ENCODE results near the gene PDGFB.
A peak's percentile ranks its signal among the peaks of the same experiment; 100 is the strongest.
"Not testable (repeated sequence)": the region's sequence is repeated elsewhere in the genome, so short reads cannot be mapped to it uniquely, and the experiment has no call there.

Gene PDGFB

DNA sequence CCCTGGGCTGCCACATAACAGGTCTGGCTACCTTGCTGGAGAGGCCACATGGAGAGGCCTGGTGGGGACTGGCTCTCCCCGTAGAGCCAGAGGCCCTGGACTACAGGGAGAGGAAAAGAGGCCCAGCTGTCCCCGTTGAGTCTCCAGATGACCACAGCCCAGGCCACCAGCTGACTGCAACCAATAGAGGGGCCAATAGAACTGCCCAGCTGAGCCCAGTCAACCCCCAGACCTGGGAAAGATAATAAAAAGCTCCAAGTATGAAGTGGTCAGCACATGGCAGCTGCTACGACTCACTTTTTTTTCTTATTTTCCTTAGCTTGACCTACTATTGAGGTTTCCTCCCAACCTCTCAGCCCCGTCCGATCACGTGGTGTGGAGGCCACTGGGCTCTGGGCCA is 18.4 kb downstream of the PDGFB start:
- DNase-seq (ENCODE audit: low spot score): no peak

DNA sequence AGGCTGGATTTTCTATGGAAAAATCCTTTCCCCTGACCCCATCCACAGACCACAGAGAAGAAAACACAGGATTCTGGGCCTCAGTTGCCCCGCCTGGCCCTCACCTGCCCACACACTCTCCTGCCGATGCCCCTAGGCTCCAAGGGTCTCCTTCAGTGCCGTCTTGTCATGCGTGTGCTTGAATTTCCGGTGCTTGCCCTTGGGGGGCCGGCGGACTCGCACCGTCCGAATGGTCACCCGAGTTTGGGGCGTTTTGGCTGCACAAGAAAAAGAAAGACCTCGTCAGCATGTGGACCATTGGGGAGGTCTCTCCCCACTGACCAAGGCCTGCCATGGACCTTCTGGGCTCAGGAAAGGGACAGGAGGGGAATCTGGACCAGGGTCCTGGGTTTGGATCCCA is 19.2 kb downstream of the PDGFB start:
- no peak for DNase-seq (ENCODE audit: low spot score)

DNA sequence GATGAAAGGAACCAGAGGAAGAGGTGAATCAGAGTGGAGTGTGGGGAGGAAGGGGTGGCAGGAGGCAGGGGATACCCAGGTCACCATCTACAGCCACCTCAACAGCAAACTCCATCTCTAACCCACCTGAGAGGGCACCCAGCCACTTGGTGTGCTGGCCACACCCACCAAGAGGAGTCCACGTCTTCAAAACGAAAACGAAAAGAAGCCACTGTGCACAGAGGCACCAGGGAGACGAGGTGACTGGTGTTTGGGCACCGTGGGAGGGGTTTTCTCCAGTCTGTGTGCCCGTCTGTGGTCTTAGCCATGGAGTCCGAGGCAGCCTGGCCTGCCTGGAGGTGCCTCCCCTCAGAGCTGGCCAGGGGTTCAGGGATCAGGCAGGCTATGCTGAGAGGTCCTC is 20.2 kb downstream of the PDGFB start:
- no peak for DNase-seq (ENCODE audit: low spot score)

DNA sequence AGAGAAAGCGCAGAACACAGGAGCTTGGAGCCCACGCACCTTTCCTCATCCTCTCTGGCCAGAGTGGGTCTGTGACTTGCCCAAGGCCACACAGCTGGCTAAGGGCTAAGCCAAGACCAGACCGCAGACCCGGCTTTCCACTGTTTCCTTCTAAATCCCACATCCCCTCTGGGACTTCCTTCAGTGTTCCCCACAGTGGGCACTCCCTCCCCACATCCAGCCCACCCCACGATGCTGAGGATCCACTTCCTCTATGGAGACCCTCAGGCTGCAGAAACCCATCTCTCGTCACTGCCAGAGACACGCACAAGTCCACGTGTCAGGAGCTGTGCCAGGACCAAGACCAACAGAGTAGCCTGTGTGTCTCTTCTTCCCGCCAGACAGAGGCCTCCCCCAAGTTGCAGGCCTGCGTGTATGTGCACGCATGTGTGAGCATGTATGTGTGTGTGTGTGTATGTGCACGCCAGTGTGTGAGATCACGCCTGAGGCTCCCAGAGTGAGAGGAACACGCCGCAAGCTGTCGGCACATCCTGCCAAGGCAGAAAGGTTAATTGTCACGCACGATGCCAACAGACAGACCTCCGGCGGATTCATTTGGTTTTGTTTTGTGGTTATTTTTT is 21.6 kb downstream of the PDGFB start:
- DNase-seq (ENCODE audit: low spot score): no peak

DNA sequence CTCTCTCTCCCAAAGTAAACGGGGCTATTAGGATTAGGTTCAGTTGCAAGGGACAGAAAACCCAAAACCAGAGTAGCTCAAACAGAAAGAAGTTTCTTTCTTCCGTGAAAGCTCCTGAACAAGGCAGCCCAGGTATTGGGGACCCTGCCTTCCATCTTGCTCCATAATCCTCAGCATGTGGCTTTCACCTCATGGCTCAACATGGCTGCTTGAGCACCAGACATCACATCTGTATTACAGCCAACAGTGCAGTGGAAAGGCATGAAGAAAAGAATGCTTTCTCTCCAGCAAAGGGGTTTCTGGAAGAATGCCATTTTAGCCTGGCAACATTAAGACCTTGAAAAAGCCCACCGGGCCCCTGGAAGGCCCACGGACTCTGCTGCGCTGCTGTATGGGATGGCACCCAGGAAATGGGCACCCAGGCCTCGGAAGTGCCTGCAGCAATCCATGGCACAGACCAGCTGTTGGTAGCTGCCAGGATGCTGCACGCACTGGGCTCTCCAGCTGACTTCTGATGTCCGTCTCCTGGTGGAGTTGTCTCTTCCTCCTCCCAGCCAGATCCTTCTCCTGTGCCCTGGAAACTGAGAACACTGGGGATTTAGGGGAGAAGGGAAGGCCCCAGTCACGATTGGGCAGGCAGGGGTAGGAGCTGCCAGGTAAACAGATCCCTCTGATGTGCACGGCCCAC is 22.6 kb downstream of the PDGFB start:
- DNase-seq (ENCODE audit: low spot score): peak; percentile 28

DNA sequence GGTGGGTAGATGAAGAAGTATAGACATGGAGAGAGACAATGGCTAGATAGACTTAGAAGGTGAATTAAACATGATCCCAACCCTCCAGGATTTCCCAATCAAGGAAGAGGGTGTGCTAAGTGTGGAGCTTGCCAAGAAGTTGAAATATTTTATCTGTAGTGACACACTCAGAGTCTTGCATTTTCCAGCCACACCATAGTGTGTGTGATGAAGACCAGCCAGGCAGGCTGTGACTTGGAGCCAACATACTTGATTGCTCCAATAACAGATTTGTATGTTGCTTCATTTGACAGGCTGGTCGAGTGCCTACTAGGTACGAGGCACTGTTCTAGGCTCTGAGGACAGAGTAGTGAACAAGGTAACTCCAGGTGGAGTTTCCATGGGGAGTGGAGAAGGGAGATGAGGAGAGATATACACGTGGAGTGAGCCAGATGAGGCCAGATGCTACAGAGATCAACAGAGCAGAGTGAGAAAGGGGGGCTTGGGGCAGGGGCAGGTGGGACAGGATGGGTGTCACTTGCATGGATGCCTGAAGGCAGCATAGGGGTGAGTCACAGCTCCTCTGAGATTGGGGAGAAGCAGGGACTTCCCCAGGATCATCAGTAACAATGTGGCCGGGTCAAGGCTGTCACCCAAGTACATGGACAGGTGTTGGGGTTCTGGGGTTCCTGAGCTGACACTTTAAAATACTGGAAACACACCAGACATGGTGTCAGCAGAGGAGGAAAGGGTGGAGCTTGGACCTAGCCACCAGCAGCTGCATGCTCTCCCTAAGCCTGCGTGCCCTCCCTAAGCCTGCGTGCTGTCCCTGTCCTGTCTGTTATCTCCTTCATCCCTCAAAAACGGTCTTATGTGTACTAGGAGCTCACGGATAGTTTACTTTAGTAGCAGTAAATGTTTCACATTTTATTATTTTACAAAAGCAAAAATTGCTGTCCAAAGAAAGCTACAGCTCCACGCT is 23.6 kb downstream of the PDGFB start:
- peak; percentile 22 for DNase-seq (ENCODE audit: low spot score)

DNA sequence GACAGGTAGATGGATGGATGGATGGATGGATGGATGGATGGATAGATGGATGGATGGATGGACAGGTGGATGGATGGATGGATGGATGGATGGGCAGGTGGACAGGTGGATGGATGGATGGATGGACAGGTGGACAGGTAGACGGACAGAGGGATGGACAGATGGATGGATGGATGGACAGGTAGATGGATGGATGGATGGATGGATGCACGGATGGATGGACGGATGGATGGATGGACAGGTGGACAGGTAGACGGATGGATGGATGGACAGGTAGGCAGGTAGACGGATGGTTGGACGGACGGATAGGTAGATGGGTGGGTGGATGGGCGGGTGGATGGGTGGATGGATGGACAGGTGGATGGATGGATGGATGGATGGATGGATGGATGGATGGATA is 24.3 kb downstream of the PDGFB start:
- no peak for DNase-seq (ENCODE audit: low spot score)

DNA sequence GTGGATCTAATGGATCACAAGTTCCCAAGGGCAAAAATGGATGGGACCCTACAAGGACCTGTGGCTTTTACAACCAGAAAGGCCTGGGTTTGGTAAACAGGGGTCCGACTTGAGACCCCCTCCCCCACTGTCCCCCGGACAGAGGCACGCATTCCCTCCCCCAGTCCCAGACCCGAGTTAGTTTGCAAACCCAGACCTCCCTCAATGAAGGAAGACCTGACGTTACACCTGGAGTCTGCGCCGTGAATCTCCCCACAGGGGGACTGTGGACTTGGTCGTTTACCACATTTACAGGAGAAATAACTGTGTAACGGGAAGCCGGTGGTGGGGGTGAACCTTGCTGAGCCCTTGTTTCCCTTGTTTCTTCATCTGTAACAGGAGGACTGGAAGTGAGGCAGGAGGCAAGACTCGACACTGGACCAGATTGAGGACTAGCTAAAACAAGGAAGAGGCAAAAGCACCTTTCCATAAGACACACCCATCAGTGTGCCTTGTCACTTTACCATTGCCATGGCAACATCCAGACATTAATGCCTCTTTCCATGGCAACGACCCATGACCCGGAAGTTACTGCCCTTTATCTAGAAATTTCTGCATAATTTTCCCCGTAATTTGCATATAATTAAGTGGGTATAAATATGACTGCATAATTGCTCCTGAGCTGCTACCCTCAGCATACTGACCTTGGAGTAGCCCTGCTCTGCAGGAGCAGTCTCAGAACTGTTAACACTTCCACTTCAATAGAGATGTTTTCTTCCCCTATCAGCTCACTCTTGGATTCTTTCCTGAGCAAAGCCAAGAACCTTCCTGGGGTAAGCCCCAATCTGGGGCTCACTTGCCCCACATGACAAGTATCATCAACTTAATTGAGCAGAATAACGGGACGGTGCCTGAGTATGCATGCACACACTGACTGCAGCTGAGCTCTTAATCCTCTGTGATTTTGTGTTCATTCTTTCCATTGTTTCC is 25.4 kb downstream of the PDGFB start:
- no peak for DNase-seq (ENCODE audit: low spot score)

DNA sequence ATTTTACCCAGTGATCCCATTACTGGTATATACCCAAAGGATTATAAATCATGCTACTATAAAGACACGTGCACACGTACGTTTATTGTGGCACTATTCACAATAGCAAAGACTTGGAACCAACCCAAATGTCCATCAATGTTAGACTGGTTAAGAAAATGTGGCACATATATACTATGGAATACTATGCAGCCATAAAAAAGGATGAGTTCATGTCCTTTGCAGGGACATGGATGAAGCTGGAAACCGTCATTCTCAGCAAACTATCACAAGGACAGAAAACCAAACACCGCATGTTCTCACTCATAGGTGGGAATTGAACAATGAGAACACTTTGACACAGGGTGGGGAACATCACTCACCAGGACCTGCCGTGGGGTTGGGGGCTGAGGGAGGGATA is 26.4 kb downstream of the PDGFB start:
- not testable (repeated sequence) for DNase-seq (ENCODE audit: low spot score)

DNA sequence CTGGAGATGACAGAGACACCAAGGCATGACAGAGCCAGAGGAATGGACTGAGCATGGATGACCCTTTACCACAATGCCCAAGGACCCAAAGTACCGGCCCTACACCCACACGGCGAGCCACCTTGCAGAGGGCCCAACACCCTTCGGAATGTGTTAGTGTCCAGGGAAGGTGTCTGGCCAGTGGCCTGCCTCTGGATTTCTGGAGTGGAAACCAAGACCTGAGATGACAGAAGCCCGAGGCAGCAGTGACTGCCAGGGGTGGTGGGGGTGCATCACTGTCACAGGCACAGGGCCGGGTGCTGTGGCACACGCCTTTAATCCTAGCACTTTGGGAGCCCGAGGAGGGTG is 28.7 kb downstream of the PDGFB start:
- no peak for DNase-seq (ENCODE audit: low spot score)

DNA sequence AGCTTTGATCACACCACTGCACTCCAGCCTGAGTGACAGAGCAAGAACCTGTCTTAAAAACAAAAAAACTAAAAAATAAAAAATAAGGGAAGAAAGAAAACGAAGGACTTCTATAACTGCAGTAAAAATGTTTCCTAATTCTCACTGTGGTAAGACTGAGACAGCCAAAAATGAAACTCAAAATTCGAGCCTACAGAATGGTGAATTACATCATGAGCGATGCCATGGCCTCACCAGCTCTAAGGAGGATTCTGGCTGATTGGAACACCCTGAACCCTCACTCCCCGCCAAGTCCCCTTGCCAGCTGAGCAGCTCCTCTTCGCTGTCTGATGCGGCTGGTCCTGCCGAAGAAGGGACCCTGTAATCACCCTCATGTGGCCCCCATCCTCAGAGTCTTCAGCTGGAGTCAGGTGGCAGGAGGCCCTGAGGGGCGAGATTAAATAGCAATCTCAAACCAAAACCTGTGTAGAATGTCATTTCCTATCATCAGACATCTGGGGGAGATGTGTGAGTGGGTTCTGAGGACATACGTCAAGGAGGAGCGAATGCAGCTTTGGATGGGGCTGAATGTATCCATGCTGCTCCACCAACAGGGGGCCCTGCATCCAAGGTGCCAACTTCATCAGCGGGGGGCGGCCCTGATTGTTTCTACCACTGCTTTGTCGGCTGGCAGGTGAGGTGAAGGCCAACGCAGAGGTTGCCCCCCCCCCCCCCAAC is 29.2 kb downstream of the PDGFB start:
- no peak for DNase-seq (ENCODE audit: low spot score)

DNA sequence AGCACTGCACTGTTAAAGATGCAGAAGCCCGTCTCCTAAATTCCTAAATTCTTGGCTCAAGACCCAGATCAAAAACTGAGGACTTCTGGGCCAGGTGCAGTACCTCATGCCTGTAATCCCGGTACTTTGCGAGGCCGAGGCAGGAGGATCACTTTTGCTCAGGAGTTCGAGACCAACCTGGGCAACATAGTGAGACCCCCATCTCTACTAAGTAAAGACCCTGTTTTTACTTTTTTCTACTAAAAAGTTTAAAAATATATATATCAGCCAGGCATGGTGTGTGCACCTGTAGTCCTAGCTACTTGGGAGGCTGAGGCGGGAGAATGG is 29.7 kb downstream of the PDGFB start:
- DNase-seq (ENCODE audit: low spot score): no peak

DNA sequence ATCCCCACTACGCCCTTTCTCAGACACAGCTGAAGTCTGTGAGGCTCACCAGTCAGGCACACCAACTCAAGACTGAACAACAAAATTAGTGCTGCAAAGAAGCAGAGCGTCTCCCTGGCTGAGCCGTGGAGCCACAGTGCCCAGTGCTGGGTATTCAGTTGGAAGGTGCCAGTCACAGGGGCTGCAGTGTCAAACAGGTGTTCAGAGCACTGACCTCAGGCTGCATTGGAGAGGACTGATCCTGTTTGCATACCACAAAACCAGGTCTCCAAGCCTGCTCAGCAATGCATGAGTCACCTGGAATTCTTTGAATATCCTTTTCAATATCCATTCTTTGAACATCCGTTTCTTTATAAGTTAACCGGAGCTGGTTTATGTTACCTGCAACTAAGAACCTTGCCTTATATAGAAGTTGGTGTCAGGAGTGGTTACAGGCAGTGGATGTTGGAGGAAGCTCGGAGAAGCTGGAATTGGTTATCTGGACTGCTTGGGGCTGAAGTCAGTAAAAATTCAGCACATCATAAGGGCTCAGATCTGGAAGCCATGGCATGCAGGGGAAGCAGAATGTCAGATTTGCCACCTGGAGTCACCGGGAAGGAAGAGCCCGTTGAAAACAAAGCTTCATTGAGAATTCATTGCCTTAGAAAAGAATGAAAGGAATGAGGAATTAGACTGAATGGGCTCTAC is 30.3 kb downstream of the PDGFB start:
- DNase-seq (ENCODE audit: low spot score): no peak

DNA sequence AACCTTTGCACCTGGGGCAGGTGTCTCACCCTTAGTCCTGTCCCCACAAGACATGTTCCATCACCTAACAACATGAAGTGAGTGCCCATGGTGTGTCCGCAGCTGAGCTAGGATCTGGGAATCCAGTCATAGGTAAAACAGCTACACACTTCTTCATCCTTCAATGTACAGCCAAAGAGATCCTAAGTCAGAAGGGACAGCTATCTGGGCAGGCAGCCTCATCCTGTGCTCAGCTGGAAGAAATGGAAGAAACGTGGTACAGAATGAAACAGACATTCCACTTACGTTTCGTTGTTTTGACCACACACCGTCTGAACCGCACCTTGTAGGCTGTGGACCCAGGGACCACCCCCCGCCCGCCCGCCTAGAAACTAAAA is 30.8 kb downstream of the PDGFB start:
- no peak for DNase-seq (ENCODE audit: low spot score)

DNA sequence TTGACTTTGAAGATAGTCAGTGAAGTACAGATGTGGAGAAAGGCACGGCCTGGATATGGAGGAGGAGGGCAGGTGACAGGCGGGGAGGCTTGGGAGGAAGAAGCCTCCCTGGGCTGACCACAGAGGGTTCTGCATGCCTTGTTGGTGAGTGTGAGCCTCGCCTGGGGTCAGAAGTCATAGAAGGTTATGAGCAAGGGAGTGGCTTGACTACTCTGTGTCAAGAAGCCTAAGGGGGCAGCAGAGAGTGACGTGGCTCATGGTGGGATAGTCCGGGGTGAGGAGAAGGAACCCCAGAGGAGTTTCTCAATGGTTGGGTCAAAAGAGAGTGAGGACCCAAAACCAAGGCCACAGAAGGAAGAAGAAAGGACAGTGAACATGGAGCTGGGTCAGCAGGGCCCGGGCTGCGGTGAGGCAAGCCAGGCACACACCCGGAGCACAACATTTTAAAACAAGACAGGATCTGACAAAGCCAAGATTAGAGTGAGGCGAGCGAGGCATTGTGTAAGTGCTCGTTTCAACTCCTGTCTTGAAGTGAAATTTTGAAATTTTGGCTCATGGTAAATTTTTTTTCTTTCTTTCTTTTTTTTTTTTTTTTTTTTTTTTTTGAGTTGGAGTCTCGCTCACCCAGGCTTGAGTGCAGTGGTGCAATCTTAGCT is 31.9 kb downstream of the PDGFB start:
- DNase-seq (ENCODE audit: low spot score): no peak

DNA sequence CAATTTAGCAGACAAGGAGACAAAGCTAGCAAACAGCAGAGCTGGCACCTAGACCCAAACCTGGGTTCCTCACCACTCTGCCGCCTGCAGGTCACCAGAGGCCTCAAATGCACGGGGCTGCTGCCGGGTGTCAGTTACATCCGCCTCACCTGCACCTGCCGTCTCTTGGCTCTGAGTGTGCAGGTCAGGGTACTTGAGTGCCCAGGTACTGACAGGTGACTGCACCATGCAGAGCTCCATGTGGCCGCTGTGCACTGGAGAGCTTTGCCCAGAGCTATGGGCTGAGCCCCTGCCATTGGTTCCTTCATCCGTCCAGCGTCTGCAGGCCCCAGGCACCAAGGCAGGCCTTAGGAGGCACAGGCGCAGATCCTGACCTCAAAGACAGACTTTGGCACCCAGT is 35.0 kb downstream of the PDGFB start:
- DNase-seq (ENCODE audit: low spot score): no peak

DNA sequence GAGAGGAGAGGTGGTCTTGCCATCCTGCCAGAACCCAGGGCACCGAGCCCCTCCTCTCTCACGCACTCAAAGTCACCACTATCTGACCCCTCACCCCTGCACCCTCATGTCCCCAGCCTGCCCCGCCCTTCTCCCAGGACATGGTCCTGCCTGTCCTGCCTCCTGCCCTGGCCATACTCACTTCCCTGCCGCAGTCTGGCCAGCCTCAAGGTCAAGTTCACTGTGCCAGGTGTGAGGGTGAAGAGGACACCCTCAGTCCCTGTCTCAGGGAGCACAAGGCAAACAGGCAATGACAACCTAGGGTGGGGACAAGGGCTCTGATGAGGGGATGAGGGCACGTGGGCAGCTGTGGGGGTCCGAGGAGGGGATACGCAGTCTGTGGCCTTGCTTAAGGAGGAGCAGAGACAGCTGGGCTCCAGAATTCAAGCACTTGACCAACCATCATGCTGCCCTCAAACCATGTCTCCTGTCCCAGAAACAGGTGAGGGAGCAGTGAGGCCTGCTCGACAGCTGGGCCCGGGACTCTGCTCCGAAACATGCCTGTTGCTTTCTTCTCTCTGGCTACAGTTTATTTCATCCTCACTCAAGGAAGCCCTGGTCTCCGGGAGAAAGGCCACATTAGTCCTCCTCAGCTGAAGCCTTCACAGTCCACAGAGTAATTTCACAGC is 36.6 kb downstream of the PDGFB start:
- no peak for DNase-seq (ENCODE audit: low spot score)

DNA sequence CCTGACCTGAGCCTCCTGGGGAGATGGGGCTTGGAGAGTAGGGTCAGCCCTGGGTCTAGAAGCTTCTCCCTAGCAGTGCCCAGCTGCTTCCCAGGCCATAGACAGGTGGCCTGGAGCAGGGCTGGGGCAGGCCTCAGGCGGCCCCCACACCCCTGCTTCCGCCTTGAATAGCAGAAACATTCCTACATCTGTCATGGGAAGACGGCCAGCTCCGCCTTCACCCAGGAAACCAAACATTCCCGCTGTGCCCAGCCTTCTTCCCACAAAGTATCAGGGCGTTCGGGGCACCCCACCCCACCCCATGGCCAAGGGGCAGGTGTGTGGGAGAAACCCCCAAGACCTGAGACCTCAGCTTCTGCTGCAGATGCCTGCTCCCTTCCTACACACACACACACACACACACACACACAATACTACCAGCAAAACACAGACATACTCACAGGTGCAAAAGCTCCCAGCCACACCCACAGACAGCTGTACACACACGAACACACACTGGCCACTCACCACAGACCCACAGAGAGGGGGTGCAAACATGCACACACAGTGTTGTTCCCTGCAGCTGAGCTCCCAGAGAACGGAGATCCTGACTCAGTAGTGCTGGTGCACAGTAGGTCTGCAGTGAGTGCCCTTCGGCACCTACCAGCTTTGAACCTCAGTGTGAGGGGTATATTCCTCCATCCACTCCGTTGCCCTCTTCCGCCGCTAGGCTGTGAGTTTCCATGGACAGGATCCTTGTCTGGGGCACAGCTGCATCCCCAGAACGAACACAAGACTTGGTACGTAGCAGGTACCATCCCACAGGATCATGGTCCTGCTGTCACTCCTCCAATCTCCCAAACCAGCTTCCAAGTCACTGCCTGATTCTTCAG is 37.4 kb downstream of the PDGFB start:
- DNase-seq (ENCODE audit: low spot score): no peak

DNA sequence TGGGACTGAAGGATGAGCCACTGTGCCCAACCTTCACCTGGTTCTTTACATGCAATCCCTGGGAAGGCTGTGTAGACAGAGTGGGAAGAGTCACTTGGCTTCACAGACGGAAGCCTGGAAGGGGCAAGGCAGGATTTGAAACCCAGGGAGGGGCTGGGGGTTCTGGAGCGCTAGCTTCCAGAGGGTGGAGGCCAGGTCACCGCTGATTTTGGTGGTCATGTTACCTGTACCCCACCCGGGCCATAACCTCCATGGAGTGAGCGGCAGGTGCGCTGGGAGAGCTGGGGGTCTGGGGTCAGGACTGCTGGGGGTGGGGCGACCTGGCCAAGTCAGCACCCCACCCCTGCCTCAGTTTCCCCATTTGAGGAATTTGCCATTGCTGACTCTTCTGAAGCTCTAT is 38.3 kb downstream of the PDGFB start:
- DNase-seq (ENCODE audit: low spot score): no peak

Data from left forelimb (tissue), 1 donor.